Measurements from ENCODE around the gene TMEM131L. TPM values are rescaled to one million over a fixed set of nuclear protein-coding genes. Genes with fewer than 3 reads are reported as not detected.

The TMEM131L gene
- total and polyA plus RNA-seq, 2 donors (not counting 3 experiments of a cell fraction or from before 2014, with no cell fraction given): 7.7 to 21.2 TPM

DNA sequence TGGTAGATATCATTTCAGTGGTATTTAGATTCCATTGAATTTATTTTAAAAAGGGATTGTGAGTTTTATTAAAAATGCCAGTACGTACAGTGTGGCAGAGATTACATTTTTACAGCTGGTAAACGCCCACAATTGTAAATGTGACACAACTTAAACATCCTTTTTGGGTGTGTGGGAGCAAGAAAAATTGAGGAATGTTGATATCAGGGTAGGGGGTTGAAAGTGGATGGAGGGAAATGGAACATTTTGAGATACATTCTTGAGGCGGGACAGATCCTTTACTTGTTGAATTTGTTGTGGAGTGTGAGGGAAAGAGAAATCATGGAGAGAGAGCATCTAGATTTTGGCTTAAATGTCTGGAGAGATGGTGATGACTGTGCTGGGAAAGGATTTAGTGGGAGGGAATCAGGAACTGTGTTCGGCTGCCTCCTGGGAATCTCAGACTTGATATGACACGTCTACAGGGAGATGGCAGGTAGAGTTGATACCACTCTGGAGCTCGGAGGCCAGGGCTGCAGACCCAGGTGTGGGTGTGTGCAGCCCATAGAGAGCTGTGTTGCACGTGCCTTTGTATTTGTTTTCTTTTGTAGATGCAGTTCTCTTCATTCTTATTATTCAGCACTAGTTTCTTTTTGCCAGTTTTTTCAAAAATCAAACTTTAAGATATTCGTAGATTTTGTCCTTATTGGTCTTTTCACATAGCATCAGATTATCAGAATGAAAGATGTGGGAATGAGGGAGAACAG, 10.8 kb downstream of the TMEM131L start:
- peaks cover 5% of the 10 kb centered on the region for H3K79me2 ChIP-seq (ENCODE audit: control insufficient read depth, insufficient read depth, low read length)
- H3K9me1 ChIP-seq (replicated peaks; ENCODE audit: control insufficient read depth, extremely low read depth, insufficient read depth, low read length): no peaks in the 10 kb centered on the region
- H3K4me1 ChIP-seq (ENCODE audit: control insufficient read depth, extremely low read depth, insufficient read depth, low read length): no peaks in the 10 kb centered on the region
- H3K9me3 ChIP-seq (replicated peaks; ENCODE audit: control insufficient read depth, insufficient read depth, low read length): no peaks in the 10 kb centered on the region
- ChIA-PET CTCF (interaction anchor here (1.4 to 3.2 kb wide), 2 partner anchors 9 to 11 kb away, joined by 4 to 19 read pairs; partner anchors contain the start of gene TMEM131L), POLR2A (no interaction called here)
- BruUV-seq (replicated peaks): no TSS peak
- no peaks in the 10 kb centered on the region for H3K27me3 ChIP-seq (ENCODE audit: control insufficient read depth in 2 of 2, insufficient read depth in 2 of 2, low read length in 2 of 2)
- dilution Hi-C loops (cut with MboI; ENCODE audit: extremely low pct_ligation_motif_present, low sequenced_read_pairs) (no loop called here), intact Hi-C loops (cut with micrococcal nuclease) (no loop called here)
- H3K27ac ChIP-seq (ENCODE audit: insufficient read depth, low read depth, low read length): no peak overlapping the region
- peaks cover 0 to 3% of the 10 kb centered on the region in 2 experiments for H3K36me3 ChIP-seq (ENCODE audit: control insufficient read depth in 2 of 2, extremely low read depth in 1 of 2, insufficient read depth in 2 of 2, low read length in 2 of 2)
- no peak overlapping the region for H3K4me3 ChIP-seq (replicated peaks in 1 of 3; ENCODE audit: insufficient read depth in 1 of 3, low read depth in 1 of 3, low read length in 3 of 3)
- DNase-seq (ENCODE audit: low read depth, low spot score) (no peak), FAIRE-seq (no peak)
- no peak overlapping the region for H2AFZ ChIP-seq (ENCODE audit: low read depth, low read length)
- H3K9ac ChIP-seq (replicated peaks; ENCODE audit: extremely low read depth, insufficient read depth, low read length): no peak overlapping the region
- H4K20me1 ChIP-seq (replicated peaks; ENCODE audit: control insufficient read depth, extremely low read depth, insufficient read depth, low read length): no peaks in the 10 kb centered on the region
- no peak overlapping the region for H3K4me2 ChIP-seq (ENCODE audit: insufficient read depth, low read length)
- TF ChIP-seq, protein P1, sequence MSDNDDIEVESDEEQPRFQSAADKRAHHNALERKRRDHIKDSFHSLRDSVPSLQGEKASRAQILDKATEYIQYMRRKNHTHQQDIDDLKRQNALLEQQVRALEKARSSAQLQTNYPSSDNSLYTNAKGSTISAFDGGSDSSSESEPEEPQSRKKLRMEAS (IDR thresholded peaks at IDR 0.05; ENCODE audit: insufficient read depth, insufficient read length): no peak
- TF ChIP-seq JUN (IDR thresholded peaks at IDR 0.05; ENCODE audit: borderline replicate concordance, insufficient read depth, insufficient read length, low read depth) (no peak), GATA2 (IDR thresholded peaks at IDR 0.05; ENCODE audit: insufficient read depth, insufficient read length, low read depth, low read length) (no peak), POLR2A (IDR thresholded peaks at IDR 0.05; ENCODE audit: low read depth, low read length) (no peak), EZH2 (IDR thresholded peaks at IDR 0.05; ENCODE audit: borderline replicate concordance, low read depth, low read length, severe bottlenecking) (no peak), FOS (IDR thresholded peaks at IDR 0.05; ENCODE audit: borderline replicate concordance, insufficient read depth, low read length) (no peak), MYC (IDR thresholded peaks at IDR 0.05; ENCODE audit: low read depth, low read length) (no peak), POLR2AphosphoS5 (IDR thresholded peaks at IDR 0.05; ENCODE audit: insufficient read depth, low read depth, low read length) (no peak)
- TF ChIP-seq, protein P2, sequence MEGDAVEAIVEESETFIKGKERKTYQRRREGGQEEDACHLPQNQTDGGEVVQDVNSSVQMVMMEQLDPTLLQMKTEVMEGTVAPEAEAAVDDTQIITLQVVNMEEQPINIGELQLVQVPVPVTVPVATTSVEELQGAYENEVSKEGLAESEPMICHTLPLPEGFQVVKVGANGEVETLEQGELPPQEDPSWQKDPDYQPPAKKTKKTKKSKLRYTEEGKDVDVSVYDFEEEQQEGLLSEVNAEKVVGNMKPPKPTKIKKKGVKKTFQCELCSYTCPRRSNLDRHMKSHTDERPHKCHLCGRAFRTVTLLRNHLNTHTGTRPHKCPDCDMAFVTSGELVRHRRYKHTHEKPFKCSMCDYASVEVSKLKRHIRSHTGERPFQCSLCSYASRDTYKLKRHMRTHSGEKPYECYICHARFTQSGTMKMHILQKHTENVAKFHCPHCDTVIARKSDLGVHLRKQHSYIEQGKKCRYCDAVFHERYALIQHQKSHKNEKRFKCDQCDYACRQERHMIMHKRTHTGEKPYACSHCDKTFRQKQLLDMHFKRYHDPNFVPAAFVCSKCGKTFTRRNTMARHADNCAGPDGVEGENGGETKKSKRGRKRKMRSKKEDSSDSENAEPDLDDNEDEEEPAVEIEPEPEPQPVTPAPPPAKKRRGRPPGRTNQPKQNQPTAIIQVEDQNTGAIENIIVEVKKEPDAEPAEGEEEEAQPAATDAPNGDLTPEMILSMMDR (IDR thresholded peaks at IDR 0.05; ENCODE audit: extremely low read depth in 1 of 2, insufficient read depth in 1 of 2, low read depth in 1 of 2, low read length in 2 of 2): no peak

Data from endothelial cell of umbilical vein (primary cell).